Measurements from ENCODE around the gene ZNF454. TPM values are rescaled to one million over a fixed set of nuclear protein-coding genes. Genes with fewer than 3 reads are reported as not detected.

ZNF454 gene
- total RNA-seq, 1 donor from 2014 or later: 3.1 TPM

DNA sequence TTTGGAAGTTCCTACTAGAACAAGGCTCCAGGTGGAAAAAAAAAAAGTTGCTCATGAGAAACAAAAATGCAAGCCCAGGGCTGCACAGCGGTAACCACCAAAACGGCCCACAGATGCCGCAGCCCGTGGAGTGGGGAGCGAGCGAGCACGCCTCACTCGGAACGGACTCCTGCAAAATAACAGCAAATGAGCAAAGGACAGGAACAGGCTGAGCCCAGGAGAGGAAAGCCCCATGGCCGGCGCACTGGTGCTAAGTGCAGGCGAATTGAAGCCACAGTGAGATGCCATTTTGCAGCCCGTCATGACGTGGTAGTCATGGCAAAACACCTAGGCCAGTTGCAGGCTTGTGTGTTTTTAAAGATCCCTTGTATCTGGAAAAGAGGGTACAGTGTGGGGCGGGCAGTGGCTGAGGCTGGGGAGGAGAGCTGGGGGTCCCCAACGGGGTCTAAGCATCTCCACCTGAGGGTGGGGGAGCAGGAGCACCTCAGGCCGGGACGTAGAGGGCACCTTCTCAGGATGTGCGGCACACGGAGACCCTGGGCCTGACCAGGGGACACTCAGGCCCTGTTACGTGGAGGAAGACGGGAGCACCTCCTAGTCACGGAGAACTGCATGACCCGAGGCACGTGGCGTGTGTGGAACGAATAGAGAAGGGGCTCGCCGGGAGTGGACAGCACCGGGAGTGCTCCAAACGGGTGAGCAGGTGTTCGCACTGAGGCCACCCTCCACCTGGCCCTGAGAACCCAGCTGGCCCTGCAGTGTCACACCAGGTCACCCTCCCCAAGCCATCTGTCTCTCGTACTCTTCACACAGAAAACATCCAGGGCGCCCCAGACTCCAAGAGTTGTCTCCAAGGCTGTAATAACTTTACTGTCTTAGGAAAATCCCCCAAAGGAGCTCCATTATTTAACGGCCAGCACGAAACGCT lies 43.4 kb downstream of the ZNF454 start:
- DNase-seq (no peak), ATAC-seq (no peak)
- H3K4me1 ChIP-seq: no peaks in the 10 kb centered on the region
- peaks cover 9% of the 10 kb centered on the region for H3K9me3 ChIP-seq
- TF ChIP-seq, protein P1, sequence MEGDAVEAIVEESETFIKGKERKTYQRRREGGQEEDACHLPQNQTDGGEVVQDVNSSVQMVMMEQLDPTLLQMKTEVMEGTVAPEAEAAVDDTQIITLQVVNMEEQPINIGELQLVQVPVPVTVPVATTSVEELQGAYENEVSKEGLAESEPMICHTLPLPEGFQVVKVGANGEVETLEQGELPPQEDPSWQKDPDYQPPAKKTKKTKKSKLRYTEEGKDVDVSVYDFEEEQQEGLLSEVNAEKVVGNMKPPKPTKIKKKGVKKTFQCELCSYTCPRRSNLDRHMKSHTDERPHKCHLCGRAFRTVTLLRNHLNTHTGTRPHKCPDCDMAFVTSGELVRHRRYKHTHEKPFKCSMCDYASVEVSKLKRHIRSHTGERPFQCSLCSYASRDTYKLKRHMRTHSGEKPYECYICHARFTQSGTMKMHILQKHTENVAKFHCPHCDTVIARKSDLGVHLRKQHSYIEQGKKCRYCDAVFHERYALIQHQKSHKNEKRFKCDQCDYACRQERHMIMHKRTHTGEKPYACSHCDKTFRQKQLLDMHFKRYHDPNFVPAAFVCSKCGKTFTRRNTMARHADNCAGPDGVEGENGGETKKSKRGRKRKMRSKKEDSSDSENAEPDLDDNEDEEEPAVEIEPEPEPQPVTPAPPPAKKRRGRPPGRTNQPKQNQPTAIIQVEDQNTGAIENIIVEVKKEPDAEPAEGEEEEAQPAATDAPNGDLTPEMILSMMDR (IDR thresholded peaks at IDR 0.05): no peak
- H3K4me3 ChIP-seq: no peak overlapping the region
- no peaks in the 10 kb centered on the region for H3K36me3 ChIP-seq
- intact Hi-C loops (cut with DNase I): no loop called here
- H3K27ac ChIP-seq: no peak overlapping the region
- no peaks in the 10 kb centered on the region for H3K27me3 ChIP-seq

DNA sequence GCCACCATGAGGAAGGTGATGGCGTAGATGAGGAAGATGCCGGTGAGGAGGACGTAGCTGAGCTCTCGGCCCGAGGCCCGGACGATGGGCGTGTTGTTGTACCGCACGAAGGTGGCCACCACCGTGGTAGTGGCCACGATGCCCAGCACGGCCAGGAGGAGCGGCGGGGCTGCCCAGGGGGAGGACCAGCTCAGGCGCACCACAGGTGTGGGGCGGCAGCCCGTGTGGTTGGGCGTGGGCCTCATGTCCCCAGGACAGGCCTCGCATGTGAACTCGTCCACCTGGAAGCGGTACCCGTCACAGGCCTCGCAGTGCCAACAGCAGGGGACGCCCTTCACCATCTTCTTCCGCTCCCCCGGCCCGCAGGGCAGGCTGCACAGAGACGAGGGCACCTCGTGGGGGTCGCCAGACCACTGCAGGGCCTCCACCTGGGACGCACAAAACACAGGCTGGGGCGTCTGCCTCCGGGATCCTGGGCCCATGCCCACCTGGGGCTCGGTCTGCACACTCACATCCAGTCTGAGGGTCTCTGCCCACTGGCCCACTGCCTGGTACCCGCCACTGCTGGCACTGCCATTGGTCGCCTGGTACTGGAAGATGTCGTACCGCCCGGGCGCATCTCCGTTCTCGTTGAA lies 45.4 kb downstream of the ZNF454 start:
- no peak for ATAC-seq
- Histone ChIP-seq H3K27me3 (no peaks in the 10 kb centered on the region), H3K36me3 (no peaks in the 10 kb centered on the region), H3K9me3 (peaks cover 8% of the 10 kb centered on the region), H3K4me3 (no peak overlapping the region), H3K27ac (no peak overlapping the region), H3K4me1 (no peaks in the 10 kb centered on the region)
- intact Hi-C loops (cut with DNase I): no loop called here
- no peak for DNase-seq
- TF ChIP-seq, protein P1 (IDR thresholded peaks at IDR 0.05): no peak

DNA sequence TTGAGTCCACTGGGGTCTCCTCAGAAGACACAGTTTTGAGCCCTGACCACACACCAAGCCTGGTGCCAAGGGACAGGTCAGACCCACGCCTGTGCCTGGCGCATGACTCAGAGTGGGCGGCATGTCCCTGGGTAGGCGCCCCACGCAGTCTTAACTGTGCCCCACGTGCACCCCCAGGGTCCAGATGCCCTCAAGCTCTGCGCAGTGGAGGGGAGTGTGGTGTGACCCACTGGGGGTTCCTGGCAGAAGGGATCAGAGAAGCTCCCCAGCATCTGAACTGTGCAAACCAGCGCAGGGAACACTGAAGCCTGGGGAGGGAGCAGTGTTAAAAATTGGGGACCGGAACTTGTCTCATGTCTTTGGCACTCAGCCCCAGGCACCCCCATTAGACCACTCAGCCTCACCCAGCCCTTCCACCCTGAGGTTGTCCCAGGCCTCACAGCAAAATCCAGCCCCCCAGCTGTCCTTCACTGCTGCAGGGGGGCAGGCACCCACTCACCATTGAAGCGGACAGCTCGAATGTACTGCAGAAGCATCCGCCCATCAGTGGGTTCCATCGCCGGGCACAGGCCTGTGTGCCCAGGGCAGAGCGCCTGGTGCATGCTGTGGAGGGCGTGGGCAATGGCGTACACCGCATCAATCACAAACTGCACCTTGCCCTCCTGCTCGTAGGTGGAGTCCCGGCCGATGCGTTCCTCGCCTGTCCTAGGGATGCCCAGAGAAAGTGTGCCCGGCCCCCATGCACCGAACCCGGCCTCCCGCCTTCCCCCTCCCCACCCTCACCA lies 47.6 kb downstream of the ZNF454 start:
- intact Hi-C loops (cut with DNase I): no loop called here
- Histone ChIP-seq H3K4me3 (no peak overlapping the region), H3K27ac (no peak overlapping the region), H3K36me3 (no peaks in the 10 kb centered on the region), H3K4me1 (no peaks in the 10 kb centered on the region), H3K9me3 (no peaks in the 10 kb centered on the region), H3K27me3 (no peaks in the 10 kb centered on the region)
- TF ChIP-seq, protein P1 (IDR thresholded peaks at IDR 0.05): no peak
- no peak for DNase-seq
- ATAC-seq: no peak

DNA sequence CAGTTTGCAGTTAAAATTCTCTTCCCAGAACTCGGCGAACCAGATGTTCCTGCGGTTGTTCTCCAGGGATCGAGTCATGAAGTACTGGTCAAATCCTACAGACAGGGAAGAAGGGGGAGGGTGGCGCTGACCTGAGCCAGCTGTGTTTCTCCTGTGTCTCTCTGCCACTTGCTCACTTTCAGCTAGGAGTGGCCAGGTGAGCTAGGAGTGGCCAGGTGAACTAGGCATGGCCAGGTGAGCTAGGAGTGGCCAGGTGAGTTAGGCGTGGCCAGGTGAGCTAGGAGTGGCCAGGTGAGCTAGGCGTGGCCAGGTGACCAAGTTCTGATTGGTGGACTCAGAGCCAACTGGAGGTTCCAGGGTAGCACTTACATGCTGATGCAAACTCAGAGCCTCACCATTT lies 48.3 kb downstream of the ZNF454 start:
- TF ChIP-seq, protein P1 (IDR thresholded peaks at IDR 0.05): no peak
- Histone ChIP-seq H3K4me1 (no peaks in the 10 kb centered on the region), H3K9me3 (no peaks in the 10 kb centered on the region), H3K36me3 (no peaks in the 10 kb centered on the region), H3K27me3 (no peaks in the 10 kb centered on the region), H3K27ac (no peak overlapping the region), H3K4me3 (no peak overlapping the region)
- ATAC-seq (no peak), DNase-seq (no peak)
- intact Hi-C loops (cut with DNase I): no loop called here

GRCh38 chr5:178990491-178990890 lies 49.5 kb downstream of the ZNF454 start:
- Histone ChIP-seq H3K9me3 (no peaks in the 10 kb centered on the region), H3K4me3 (no peak overlapping the region), H3K27ac (no peak overlapping the region), H3K36me3 (no peaks in the 10 kb centered on the region), H3K27me3 (peaks cover 5% of the 10 kb centered on the region), H3K4me1 (no peaks in the 10 kb centered on the region)
- intact Hi-C loops (cut with DNase I): no loop called here
- TF ChIP-seq, protein P1 (IDR thresholded peaks at IDR 0.05): no peak
- ATAC-seq (no peak), DNase-seq (no peak)

Measured in upper lobe of right lung (tissue), 1 donor.